Measurements from ENCODE around the gene CALHM5.

- TF ChIP-seq CTCF (IDR thresholded peaks at IDR 0.05 in 4 of 5, conservative IDR thresholded peaks at IDR 0.05 in 1 of 5) (peak; percentile 71 to 94 (median 85)), POLR2A (IDR thresholded peaks at IDR 0.05) (no peak)
Observed at GRCh38 chr6:116561377-116562018, 50.1 kb downstream of the CALHM5 start.
